ENCODE data around the gene RUBCN.
"Not testable (repeated sequence)": the region's sequence is repeated elsewhere in the genome, so short reads cannot be mapped to it uniquely, and the experiment has no call there.

Gene RUBCN

GRCh38 chr3:197657541-197658292 is 79.0 kb downstream of the RUBCN start:
- not testable (repeated sequence) for DNase-seq (ENCODE audit: low spot score)

- not testable (repeated sequence) for DNase-seq (ENCODE audit: low spot score)
These were observed 79.7 kb downstream of the RUBCN start for GRCh38 chr3:197656960-197657359.

- not testable (repeated sequence) for DNase-seq (ENCODE audit: low spot score)
These were observed 80.6 kb downstream of the RUBCN start for GRCh38 chr3:197656129-197656528.

GRCh38 chr3:197654998-197655330 is 81.7 kb downstream of the RUBCN start:
- DNase-seq (ENCODE audit: low spot score): not testable (repeated sequence)

GRCh38 chr3:197654090-197654997 is 82.4 kb downstream of the RUBCN start:
- DNase-seq (ENCODE audit: low spot score): peak; percentile 32

- DNase-seq (ENCODE audit: low spot score): not testable (repeated sequence)
These were observed 83.8 kb downstream of the RUBCN start for GRCh38 chr3:197652860-197653259.

- not testable (repeated sequence) for DNase-seq (ENCODE audit: low spot score)
These were observed 89.1 kb downstream of the RUBCN start for GRCh38 chr3:197647649-197648048.

- DNase-seq (ENCODE audit: low spot score): not testable (repeated sequence)
These were observed 89.5 kb downstream of the RUBCN start for GRCh38 chr3:197647191-197647590.

GRCh38 chr3:197646294-197646693 is 90.4 kb downstream of the RUBCN start:
- DNase-seq (ENCODE audit: low spot score): not testable (repeated sequence)

GRCh38 chr3:197637556-197637955 is 99.1 kb downstream of the RUBCN start:
- not testable (repeated sequence) for DNase-seq (ENCODE audit: low spot score)

GRCh38 chr3:197631989-197632388 is 104.7 kb downstream of the RUBCN start:
- not testable (repeated sequence) for DNase-seq (ENCODE audit: low spot score)

- not testable (repeated sequence) for DNase-seq (ENCODE audit: low spot score)
These were observed 105.9 kb downstream of the RUBCN start for GRCh38 chr3:197630766-197631165.

- DNase-seq (ENCODE audit: low spot score): not testable (repeated sequence)
These were observed 107.4 kb downstream of the RUBCN start for GRCh38 chr3:197629286-197629685.

- DNase-seq (ENCODE audit: low spot score): peak; percentile 89
These were observed 108.8 kb downstream of the RUBCN start for GRCh38 chr3:197627772-197628523.

- DNase-seq (ENCODE audit: low spot score): not testable (repeated sequence)
These were observed 109.4 kb downstream of the RUBCN start for GRCh38 chr3:197627158-197627771.

GRCh38 chr3:197626404-197627157 is 110.1 kb downstream of the RUBCN start:
- DNase-seq (ENCODE audit: low spot score): not testable (repeated sequence)

- DNase-seq (ENCODE audit: low spot score): not testable (repeated sequence)
These were observed 115.2 kb downstream of the RUBCN start for GRCh38 chr3:197621478-197621877.

Data from CD4-positive, alpha-beta T cell treated with Interleukin-15 for 4 hours (primary cell).